ENCODE results near the gene OSBPL1A.

DNA sequence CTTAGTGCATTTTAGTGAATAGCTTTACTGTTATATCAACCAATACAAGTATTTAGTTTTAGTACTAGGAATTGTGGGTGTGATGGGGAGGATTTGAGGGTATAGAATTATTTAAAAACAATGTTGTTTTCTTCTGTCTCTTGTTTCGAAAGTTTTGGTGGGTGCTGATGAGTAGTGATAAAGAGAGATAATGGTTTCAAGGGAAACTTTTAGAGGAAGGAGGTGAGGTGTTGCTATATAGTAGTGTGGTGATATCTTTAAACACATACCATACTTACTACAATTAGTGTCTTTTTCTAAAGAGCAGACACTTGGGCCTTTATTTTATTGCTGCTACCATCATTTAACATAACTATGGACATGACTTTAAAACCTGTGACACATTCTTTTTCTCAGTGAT is 39.3 kb upstream of the OSBPL1A start:
- no peak for TF ChIP-seq EZH2phosphoT487 (IDR thresholded peaks at IDR 0.05; ENCODE audit: low read depth, severe bottlenecking, unreplicated experiment)
- TF ChIP-seq, protein P1, sequence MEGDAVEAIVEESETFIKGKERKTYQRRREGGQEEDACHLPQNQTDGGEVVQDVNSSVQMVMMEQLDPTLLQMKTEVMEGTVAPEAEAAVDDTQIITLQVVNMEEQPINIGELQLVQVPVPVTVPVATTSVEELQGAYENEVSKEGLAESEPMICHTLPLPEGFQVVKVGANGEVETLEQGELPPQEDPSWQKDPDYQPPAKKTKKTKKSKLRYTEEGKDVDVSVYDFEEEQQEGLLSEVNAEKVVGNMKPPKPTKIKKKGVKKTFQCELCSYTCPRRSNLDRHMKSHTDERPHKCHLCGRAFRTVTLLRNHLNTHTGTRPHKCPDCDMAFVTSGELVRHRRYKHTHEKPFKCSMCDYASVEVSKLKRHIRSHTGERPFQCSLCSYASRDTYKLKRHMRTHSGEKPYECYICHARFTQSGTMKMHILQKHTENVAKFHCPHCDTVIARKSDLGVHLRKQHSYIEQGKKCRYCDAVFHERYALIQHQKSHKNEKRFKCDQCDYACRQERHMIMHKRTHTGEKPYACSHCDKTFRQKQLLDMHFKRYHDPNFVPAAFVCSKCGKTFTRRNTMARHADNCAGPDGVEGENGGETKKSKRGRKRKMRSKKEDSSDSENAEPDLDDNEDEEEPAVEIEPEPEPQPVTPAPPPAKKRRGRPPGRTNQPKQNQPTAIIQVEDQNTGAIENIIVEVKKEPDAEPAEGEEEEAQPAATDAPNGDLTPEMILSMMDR (IDR thresholded peaks at IDR 0.05; ENCODE audit: poor library complexity) = no peak
- no peak for TF ChIP-seq EZH2 (IDR thresholded peaks at IDR 0.05; ENCODE audit: borderline replicate concordance)
